Measurements from ENCODE around the gene ZFYVE16. TPM values are rescaled to one million over a fixed set of nuclear protein-coding genes. Genes with fewer than 3 reads are reported as not detected.
A peak's percentile ranks its signal among the peaks of the same experiment; 100 is the strongest.
"Not testable (repeated sequence)": the region's sequence is repeated elsewhere in the genome, so short reads cannot be mapped to it uniquely, and the experiment has no call there.

ZFYVE16 gene
- total RNA-seq (2014; rRNA removed; shearing (Covaris generic); ENCODE audit: low replicate concordance): 4.5 and 5.8 TPM in 2 replicates

DNA sequence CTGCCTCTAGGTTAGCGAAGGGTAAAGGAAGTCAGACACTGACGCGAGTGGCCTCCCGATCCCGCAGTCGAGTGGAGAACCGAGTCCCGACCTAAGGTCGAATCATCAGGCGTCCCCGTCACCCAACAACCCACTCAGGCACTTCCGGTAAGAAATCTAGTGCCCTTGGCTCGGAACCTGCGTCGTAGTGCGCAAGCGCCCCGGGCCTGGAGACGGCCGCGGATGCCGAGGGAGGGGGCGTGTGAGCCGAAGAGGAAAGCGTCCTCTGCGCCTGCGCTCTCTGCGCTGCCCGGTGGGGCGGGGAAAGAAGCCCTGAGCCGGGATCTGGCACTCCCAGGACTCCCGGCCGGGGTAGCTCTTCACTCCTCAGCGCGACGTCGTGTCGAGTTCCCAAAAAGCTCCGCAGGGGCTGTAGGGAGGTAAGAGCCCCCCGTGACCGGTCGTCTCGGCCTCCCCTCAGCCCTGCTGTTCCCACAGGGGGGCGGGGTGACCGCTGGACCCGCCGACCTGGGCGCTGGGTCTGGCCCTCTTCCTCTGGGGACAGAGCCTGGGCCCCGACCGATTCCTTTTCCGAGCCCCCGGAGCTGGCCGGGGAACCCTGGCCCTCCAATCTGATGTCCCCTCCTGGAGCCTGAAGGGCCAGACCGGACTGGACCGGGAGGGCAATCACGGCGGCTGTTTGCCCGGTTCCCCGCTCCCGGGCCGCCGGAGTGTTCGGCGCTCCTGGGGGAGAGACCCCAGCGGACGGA, at the start of gene ZFYVE16:
Gene ZFYVE16, plus strand, starts transcription at position 330 of the 749 bp plus-strand sequence. CDS start 26,084 bp downstream, outside the sequence.
- in situ Hi-C loops (cut with HindIII; ENCODE audit: low pct_unique_long_range_greater_than_20kb, low sequenced_read_pairs): no loop called here
- DNase-seq (ENCODE audit: low read depth): peak; percentile 96

DNA sequence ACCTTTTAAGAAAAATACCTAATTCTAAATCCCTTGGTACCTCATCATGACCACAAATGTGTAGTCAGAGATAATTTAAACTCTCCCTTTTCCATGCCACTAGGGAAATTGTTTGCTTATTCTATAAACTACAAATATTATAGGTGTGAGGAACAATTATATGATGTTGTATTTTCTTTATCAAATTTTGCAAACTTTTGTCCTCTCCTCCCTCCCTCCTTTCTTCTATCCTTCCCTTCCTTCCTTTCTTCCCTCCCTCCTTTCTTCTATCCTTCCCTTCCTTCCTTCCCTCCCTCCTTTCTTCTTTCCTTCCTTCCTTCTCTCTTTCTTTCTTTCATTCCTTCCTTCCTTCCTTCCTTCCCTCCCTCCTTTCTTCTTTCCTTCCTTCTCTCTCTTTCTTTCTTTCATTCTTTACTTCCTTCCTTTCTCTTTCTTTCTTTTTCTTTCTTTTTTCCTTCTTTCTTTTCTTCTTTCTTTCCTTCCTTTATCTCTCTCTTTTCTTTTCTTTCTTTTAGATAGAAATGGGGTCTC, 46.9 kb upstream of the ZFYVE16 start:
- in situ Hi-C loops (cut with HindIII; ENCODE audit: low pct_unique_long_range_greater_than_20kb, low sequenced_read_pairs): no loop called here
- DNase-seq (ENCODE audit: low read depth): no peak

DNA sequence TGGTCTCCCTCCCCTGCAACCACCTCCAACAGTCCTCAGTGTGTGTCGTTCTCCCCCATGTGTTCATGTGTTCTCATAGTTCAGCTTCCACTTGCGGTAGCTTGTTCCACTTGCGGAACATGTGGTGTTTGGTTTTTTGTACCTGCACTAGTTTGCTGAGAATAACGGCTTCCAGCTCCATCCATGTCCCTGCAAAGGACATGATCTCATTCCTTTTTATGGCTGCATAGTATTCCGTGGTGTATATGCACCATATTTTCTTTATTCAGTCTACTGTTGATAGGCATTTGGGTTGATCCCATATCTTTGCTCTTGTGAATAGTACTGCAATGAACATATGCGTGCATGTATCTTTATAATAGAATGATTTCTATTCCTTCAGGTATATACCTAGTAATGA, 43.0 kb upstream of the ZFYVE16 start:
- DNase-seq (ENCODE audit: low read depth): no peak

DNA sequence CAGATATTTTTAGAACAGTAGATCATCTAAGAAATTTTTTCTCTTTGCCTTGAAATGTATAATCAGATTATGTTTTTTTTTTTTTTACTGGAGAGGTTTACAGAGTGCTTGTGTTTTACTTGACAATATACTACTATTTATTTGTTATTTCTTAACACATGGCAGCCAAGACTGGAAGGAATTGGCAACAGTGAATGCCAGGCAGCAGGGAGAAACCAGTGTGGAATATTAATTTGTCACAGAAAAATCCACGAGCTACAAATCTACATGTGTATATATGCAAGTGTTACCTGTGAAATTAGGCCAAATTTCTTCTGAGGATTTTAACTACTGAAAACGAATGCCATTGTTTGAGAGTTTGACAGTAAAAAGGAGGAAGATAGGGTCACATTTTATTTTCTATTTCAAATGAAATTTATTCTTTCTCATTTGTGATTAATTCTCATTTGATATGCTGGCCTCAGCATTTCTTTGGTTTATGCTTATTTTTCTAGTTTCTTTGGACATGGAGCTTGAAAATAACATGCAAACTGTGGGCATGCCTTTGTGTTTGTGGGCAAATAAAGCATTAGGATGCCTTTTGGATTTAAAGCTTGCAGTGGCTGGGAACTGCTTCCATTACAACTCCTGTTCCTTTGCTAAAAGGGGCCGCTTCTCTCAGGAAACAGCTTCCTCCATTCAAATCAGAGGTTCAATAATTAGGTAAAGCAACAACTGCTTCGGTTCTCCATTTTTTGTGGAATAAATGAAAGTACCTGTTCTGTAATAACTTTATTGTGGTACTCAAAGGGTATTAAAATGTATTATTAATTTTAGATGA, 39.0 kb upstream of the ZFYVE16 start:
- in situ Hi-C loops (cut with HindIII; ENCODE audit: low pct_unique_long_range_greater_than_20kb, low sequenced_read_pairs): no loop called here
- DNase-seq (ENCODE audit: low read depth): no peak

More for the DNA sequence above, 43.0 kb upstream of the ZFYVE16 start:
- in situ Hi-C loops (cut with HindIII; ENCODE audit: low pct_unique_long_range_greater_than_20kb, low sequenced_read_pairs): no loop called here

DNA sequence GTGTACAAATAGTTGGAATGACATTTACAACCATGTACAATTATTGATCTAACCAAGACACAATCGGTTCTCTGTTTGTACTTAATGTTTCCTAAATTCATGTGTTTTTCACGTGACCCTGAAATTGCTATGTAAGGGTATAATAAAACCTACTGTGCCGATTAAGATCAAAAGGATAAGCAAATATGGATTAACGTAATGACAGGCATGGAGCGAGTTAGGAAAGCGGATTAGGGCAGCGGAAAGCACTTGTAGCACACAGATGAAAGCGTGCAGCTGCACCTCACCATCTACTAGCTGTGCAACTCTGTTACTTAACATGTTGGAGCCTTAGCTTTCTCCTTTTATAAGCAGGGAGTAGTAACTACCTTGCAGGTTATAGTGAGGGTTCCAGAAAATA, 38.3 kb upstream of the ZFYVE16 start:
- DNase-seq (ENCODE audit: low read depth): no peak
- in situ Hi-C loops (cut with HindIII; ENCODE audit: low pct_unique_long_range_greater_than_20kb, low sequenced_read_pairs): no loop called here

DNA sequence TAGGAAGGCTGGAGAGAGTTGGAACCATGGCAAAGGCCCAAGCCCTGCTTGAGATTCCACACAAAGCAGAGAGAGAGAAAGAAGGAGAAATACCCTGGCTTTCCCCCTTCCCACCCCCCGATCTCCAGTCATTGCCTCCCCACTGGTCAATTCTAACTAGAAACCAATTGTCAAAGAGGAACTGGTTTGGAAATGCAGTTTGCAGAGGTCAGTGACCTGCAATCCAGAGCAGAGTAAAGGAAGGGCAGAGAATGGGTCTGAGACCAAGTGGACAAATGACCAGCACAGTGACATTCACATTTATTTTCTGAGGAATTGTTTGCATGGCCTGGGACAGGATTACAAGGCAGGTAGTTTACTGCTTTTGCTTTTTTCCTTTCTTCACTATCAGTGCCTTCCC, 37.5 kb upstream of the ZFYVE16 start:
- in situ Hi-C loops (cut with HindIII; ENCODE audit: low pct_unique_long_range_greater_than_20kb, low sequenced_read_pairs): no loop called here

DNA sequence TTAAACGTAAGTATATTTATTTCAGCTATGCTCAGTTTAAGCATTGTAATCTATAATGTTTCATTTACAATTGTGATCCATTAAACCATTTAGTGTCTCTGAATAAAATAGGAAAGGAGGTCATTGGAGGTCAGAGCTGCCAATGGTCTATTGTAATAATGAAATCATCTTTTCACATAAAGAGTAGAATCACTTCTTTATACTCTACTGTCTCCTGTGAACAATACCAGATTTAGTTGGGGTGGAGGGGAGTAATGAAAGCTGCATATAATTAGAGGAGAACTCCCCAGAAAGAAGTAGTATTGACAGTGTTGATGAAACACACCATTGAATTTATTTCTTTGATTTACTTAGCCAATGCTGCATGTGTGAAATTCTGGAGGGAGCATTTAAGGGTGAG, 35.1 kb upstream of the ZFYVE16 start:
- DNase-seq (ENCODE audit: low read depth): no peak
- in situ Hi-C loops (cut with HindIII; ENCODE audit: low pct_unique_long_range_greater_than_20kb, low sequenced_read_pairs): no loop called here

More for the DNA sequence above, 37.5 kb upstream of the ZFYVE16 start:
- DNase-seq (ENCODE audit: low read depth): no peak

DNA sequence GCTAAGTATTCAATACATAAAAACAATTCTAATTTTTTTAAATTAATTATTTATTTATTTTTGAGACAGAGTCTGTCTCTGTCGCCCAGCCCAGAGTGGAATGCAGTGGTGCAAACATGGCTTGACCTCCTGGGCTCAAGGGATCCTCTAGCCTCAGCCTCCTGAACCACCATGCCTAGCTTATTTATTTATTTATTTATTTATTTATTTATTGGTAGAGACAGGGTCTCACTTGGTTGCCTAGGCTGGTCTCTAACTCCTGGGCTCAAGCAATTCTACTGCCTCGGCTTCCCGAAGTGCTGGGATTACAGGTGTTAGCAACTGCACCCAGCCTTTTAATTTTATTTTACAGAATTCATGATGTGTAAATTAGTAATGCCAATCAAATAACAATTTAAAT, 33.7 kb upstream of the ZFYVE16 start:
- DNase-seq (ENCODE audit: low read depth): no peak
- in situ Hi-C loops (cut with HindIII; ENCODE audit: low pct_unique_long_range_greater_than_20kb, low sequenced_read_pairs): no loop called here

DNA sequence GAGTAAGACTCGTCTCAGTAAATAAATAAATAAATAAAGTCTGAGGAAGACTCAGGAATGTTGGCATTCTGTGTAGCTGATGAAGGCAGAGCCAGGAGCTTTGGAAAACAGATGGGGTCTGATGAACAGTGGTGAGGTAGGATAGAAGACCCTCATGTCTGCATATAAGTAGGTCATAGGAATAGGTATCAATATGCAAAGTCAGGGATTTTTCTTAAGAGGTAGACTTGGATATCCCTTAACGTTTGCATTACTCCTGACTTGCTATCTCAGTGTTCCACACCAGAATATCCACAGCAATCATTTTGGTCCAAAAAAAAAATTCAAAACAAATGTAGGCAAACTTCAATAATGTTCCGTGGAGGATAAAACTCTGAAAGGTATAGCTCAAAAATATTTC, 31.3 kb upstream of the ZFYVE16 start:
- in situ Hi-C loops (cut with HindIII; ENCODE audit: low pct_unique_long_range_greater_than_20kb, low sequenced_read_pairs): no loop called here
- no peak for DNase-seq (ENCODE audit: low read depth)

DNA sequence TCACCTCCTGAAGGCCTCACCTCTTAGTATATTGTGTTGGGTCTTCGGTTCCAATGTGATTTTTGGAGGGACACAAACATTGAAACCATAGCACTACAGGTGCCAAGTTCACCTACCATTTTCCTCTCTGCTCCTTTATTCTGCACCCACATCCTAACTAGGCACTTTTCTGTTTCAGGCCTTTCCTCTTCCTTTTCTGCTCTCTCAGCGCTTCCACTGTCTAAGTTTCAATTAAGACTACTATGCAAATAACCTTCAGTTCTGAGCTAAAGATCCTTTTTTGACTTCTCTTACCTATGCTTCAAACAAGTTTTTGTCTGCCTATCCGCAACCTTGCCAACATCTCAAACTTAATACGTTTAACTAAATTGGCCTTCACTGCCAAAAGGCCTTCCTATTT, 25.4 kb upstream of the ZFYVE16 start:
- in situ Hi-C loops (cut with HindIII; ENCODE audit: low pct_unique_long_range_greater_than_20kb, low sequenced_read_pairs): no loop called here
- DNase-seq (ENCODE audit: low read depth): no peak

DNA sequence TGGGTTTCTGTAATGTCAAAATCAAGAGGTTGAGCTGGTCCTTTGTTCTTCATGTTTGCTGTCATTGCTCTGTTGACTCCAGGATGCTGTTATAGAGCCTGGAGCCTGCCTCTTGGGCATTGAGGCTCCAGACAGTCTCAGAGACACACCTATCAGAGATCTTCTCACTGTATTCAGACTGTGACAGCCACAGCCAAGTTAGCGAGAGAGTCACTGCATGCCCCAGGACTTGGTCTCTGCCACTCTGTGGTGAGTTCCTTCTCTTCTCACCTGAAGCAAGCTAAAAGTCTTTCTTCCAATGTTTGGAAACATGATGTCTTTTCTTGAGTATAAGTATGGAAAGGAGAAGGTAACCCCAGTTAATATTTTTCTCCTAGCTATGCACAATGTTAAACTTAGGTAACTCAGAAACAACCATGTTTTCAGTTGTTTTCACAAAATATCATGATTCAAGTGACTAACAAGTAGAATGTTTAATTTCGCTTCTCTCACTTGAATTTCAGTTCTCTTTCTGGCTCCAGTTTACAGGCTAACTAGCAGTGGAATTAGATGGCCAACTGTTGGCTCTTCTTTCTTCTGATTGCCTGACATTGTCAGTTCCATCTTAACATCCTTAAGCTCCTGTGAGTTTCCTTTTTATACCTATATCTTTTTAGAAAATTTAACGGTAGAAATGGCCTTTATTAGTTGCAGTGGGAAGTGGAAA, 20.6 kb upstream of the ZFYVE16 start:
- in situ Hi-C loops (cut with HindIII; ENCODE audit: low pct_unique_long_range_greater_than_20kb, low sequenced_read_pairs): no loop called here
- no peak for DNase-seq (ENCODE audit: low read depth)

DNA sequence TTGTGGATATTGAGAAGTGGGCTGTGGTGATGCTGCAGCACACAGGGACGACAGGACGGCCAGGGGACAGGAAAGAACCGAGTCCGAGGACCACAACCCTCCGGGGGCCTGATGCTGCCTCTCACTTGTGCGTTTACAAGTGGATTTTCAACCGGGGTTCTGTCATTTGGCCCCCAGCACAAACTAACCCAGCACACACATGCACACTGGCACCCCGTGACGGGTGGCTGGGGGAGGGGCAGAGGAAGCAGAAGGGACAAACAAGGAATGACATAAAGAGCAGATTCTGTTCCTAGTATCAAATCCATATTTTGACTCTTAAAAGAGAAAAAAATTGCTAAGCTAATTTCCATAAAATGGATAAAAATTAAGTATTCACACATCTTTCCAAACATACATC, 18.3 kb upstream of the ZFYVE16 start:
- in situ Hi-C loops (cut with HindIII; ENCODE audit: low pct_unique_long_range_greater_than_20kb, low sequenced_read_pairs): no loop called here
- DNase-seq (ENCODE audit: low read depth): no peak

DNA sequence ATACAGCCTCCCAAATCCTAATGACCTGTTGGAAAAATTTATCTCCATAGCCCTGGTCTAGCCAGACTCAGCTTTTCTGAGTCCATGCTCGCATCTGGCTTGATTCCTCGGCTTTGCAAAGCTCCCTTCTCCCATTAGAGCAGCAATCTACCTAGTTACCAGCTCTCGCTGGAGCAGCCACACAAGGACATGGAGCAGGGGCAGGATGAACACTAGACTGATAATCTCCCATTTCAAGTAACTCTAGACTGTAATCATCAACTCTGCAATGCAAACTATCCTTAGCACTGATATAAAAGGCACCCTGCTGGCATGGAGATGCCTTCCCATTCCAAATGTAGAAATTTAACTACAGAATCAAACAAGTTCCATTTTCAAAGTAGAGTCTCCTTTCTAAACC, 17.5 kb upstream of the ZFYVE16 start:
- in situ Hi-C loops (cut with HindIII; ENCODE audit: low pct_unique_long_range_greater_than_20kb, low sequenced_read_pairs); DNase-seq (ENCODE audit: low read depth): not testable (repeated sequence)

DNA sequence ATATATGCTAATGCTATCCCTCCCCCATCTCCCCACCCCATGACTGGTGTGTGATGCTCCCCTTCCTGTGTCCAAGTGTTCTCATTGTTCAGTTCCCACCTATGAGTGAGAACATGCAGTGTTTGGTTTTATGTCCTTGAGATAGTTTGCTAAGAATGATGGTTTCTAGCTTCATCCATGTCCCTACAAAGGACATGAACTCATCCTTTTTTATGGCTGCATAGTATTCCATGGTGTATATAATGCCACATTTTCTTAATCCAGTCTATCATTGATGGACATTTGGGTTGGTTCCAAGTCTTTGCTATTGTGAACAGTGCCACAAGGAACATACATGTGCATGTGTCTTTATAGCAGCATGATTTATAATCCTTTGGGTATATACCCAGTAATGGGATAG, 16.6 kb upstream of the ZFYVE16 start:
- in situ Hi-C loops (cut with HindIII; ENCODE audit: low pct_unique_long_range_greater_than_20kb, low sequenced_read_pairs): not testable (repeated sequence)

DNA sequence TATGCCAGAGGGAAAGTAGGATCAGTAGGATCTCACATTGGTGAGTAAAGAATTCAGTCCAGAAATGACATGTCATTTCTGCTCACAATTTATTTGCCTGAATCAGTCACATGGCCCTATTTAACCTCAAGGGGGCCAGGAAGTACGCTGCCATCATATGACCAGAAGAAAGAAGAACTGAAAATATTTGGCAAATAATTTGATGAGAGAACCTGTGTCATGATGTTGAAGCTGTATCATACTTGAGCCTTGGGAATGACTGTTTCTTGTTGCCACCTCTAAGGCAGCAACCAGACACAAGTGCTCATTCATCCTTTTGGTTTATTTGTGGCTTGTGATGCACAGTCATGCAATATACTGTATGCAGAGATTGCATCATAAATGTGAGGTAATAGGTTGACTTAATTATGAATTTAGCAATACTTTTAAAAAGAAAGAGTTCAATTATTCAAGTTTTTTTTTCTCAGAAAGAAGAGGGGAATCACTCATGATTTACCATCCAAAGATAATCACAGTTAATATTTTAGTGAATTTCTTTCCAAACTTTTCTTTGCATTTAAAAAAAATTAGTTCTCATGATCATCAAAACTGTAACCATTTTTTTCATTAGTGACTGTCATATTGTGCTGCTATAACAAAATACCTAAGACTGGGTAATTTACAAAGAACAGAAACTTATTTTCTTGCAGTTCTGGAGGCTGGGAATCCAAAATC, 8.2 kb upstream of the ZFYVE16 start:
- DNase-seq (ENCODE audit: low read depth): peak; percentile 11

More for the DNA sequence above, 16.6 kb upstream of the ZFYVE16 start:
- DNase-seq (ENCODE audit: low read depth): not testable (repeated sequence)

DNA sequence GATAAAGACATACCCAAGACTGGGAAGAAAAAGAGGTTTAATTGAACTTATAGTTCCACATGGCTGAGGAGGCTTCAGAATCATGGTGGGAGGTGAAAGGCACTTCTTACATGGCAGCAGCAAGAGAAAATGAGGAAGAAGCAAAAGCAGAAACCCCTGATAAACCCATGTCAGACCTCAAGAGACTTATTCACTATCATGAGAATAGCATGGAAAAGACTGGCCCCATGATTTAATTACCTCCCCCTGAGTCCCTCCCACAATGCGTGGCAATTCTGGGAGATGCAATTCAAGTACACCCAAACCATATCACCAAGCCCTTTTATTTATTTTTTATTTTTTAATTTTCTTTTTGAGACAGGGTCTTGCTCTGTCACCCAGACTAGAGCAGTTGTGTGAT, 7.5 kb upstream of the ZFYVE16 start:
- DNase-seq (ENCODE audit: low read depth); in situ Hi-C loops (cut with HindIII; ENCODE audit: low pct_unique_long_range_greater_than_20kb, low sequenced_read_pairs): not testable (repeated sequence)

More for the DNA sequence above, 8.2 kb upstream of the ZFYVE16 start:
- in situ Hi-C loops (cut with HindIII; ENCODE audit: low pct_unique_long_range_greater_than_20kb, low sequenced_read_pairs): no loop called here

DNA sequence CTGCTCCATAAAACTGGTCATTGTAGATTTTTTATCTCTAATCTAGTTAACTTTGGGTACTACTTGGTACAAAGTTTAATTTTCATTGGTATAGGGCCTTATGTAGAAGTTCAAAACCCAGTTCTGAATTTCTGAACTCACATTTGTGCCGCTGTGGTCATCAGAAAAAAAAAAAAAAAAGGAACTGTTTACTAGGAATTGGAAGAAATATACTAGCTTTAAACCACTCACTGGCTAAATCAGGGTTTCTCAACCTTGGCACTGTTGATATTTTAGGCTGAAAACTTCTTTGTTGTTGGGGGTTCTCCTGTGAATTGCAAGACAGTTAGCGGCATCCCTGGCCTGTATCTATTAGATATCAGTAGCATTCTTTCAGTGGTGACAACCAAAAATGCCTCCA, 4.1 kb upstream of the ZFYVE16 start:
- DNase-seq (ENCODE audit: low read depth): no peak
- in situ Hi-C loops (cut with HindIII; ENCODE audit: low pct_unique_long_range_greater_than_20kb, low sequenced_read_pairs): no loop called here
